GM23338 (cell line): ENCODE measurements around the gene SPIRE2. TPM values are rescaled to one million over a fixed set of nuclear protein-coding genes. Genes with fewer than 3 reads are reported as not detected.

Experiments
- ATAC-seq: fragments of 200-7000 bp; cut with Tn5 transposase; 3 replicates; pipeline ENCODE4 v1.9.1; 2020
- DNase-seq: peaks from one replicate; pipeline ENCODE4 v3.0.0-alpha.2; 2015; ENCODE audit warnings: low spot score
- H2AFZ ChIP-seq: fragments of 200-600 bp; sonication (generic); 2 replicates; pipeline ENCODE4 v1.8.0; 2016; ENCODE audit warnings: antibody characterized with exemption, mild to moderate bottlenecking, moderate library complexity
- H3F3A ChIP-seq: fragments of 200-600 bp; sonication (generic); replicated peaks from 2 replicates; pipeline ENCODE4 v1.8.0; 2017; ENCODE audit warnings: antibody characterized with exemption, mixed run types, low read depth
- H3K27ac ChIP-seq: fragments of 200-600 bp; sonication (generic); 2 replicates; pipeline ENCODE4 v1.6.1; 2016; ENCODE audit warnings: low read depth
- H3K27me3 ChIP-seq: fragments of 200-600 bp; sonication (generic); 2 replicates; pipeline ENCODE4 v1.8.0; 2016; ENCODE audit warnings: mild to moderate bottlenecking, mixed run types, moderate library complexity; ENCODE audit not compliant: insufficient read depth
- H3K36me3 ChIP-seq: fragments of 200-600 bp; sonication (generic); 2 replicates; pipeline ENCODE4 v1.8.0; 2016; ENCODE audit warnings: mild to moderate bottlenecking; ENCODE audit not compliant: insufficient read depth
- H3K4me1 ChIP-seq: fragments of 200-600 bp; sonication (generic); 2 replicates; pipeline ENCODE4 v1.8.0; 2016; ENCODE audit warnings: mild to moderate bottlenecking, moderate library complexity; ENCODE audit not compliant: insufficient read depth
- H3K4me2 ChIP-seq: fragments of 200-600 bp; sonication (generic); 2 replicates; pipeline ENCODE4 v1.7.1; 2017; ENCODE audit warnings: mixed run types
- H3K4me3 ChIP-seq: fragments of 200-600 bp; sonication (generic); 2 replicates; pipeline ENCODE4 v1.6.1; 2016; ENCODE audit warnings: mixed run types
- H3K79me2 ChIP-seq: fragments of 200-600 bp; sonication (generic); replicated peaks from 2 replicates; pipeline ENCODE4 v1.8.0; 2017; ENCODE audit warnings: mild to moderate bottlenecking; ENCODE audit not compliant: insufficient read depth
- H3K9me2 ChIP-seq: fragments of 200-600 bp; sonication (generic); 2 replicates; pipeline ENCODE4 v1.8.0; 2017; ENCODE audit not compliant: insufficient read depth
- H4K20me1 ChIP-seq: fragments of 200-600 bp; sonication (generic); replicated peaks from 2 replicates; pipeline ENCODE4 v1.8.0; 2017; ENCODE audit warnings: mild to moderate bottlenecking; ENCODE audit not compliant: insufficient read depth
- H3K27ac Mint-ChIP-seq: 2 replicates; pipeline ENCODE4 v1.8.0; 2020; ENCODE audit warnings: inconsistent platforms, mild to moderate bottlenecking, moderate library complexity, mixed read lengths
- H3K27me3 Mint-ChIP-seq: 3 replicates; pipeline ENCODE4 v1.8.0; 2022; ENCODE audit warnings: low read depth, mild to moderate bottlenecking, moderate library complexity, mixed read lengths, inconsistent platforms; ENCODE audit not compliant: insufficient read depth, poor library complexity
- H3K36me3 Mint-ChIP-seq: 3 replicates; pipeline ENCODE4 v1.8.0; 2021; ENCODE audit warnings: low read depth, mild to moderate bottlenecking, inconsistent platforms, moderate library complexity, mixed read lengths
- H3K4me1 Mint-ChIP-seq: 3 replicates; pipeline ENCODE4 v1.8.0; 2020; ENCODE audit warnings: mild to moderate bottlenecking, inconsistent platforms, mixed read lengths
- H3K4me3 Mint-ChIP-seq: 3 replicates; pipeline ENCODE4 v1.8.0; 2021; ENCODE audit warnings: moderate library complexity, mild to moderate bottlenecking, inconsistent platforms, mixed read lengths
- H3K9me3 Mint-ChIP-seq: 3 replicates; pipeline ENCODE4 v1.8.0; 2020; ENCODE audit warnings: moderate library complexity, mild to moderate bottlenecking, inconsistent platforms, mixed read lengths
- CREB1 ChIP-seq: fragments of 250-450 bp; sonication (Bioruptor Pico); IDR thresholded peaks from 2 replicates; pipeline ENCODE4 v1.5.0; 2020; ENCODE audit warnings: low read depth, mild to moderate bottlenecking, moderate library complexity
- ETS1 ChIP-seq: IDR thresholded peaks from 2 replicates; pipeline ENCODE4 v1.6.1; 2016; ENCODE audit warnings: antibody characterized with exemption
- EZH2 ChIP-seq: fragments of 200-600 bp; sonication (generic); IDR thresholded peaks from one replicate; pipeline ENCODE4 v1.8.0; 2017; ENCODE audit warnings: antibody characterized with exemption, mild to moderate bottlenecking, low read depth; ENCODE audit not compliant: unreplicated experiment
- EZH2phosphoT487 ChIP-seq: fragments of 200-600 bp; sonication (generic); IDR thresholded peaks from one replicate; pipeline ENCODE4 v1.8.1; 2018; ENCODE audit warnings: antibody characterized with exemption; ENCODE audit not compliant: unreplicated experiment
- NANOG ChIP-seq: IDR thresholded peaks from 2 replicates; pipeline ENCODE4 v1.6.1; 2016; ENCODE audit warnings: antibody characterized with exemption, borderline replicate concordance
- POLR2AphosphoS5 ChIP-seq: IDR thresholded peaks from 2 replicates; pipeline ENCODE4 v1.6.1; 2016; ENCODE audit warnings: antibody characterized with exemption, low read depth
- REST ChIP-seq: IDR thresholded peaks from one replicate; pipeline ENCODE4 v1.6.1; 2018; ENCODE audit warnings: antibody characterized with exemption; ENCODE audit not compliant: unreplicated experiment
- STAT1 ChIP-seq: IDR thresholded peaks from one replicate; pipeline ENCODE4 v1.6.1; 2016; ENCODE audit warnings: antibody characterized with exemption; ENCODE audit not compliant: unreplicated experiment
- ZNF114 ChIP-seq: fragments of 250-450 bp; sonication (Bioruptor Pico); IDR thresholded peaks from 2 replicates; pipeline ENCODE4 v1.5.0; 2020; ENCODE audit warnings: mild to moderate bottlenecking, moderate library complexity
- ZNF331 ChIP-seq: fragments of 250-450 bp; sonication (Bioruptor Pico); IDR thresholded peaks from 2 replicates; pipeline ENCODE4 v1.5.0; 2020; ENCODE audit warnings: low read depth, mild to moderate bottlenecking, moderate library complexity
- polyA plus RNA-seq: library from polyadenylated mRNA; unstranded; fragments of >200 nt; fragmentation: Nextera tagmentation; extraction: Ambion mirVana; gene quantifications from 2 replicates; pipeline ENCODE4 v1.2.1, GENCODE V29; 2016
- total RNA-seq: library from RNA; depleted of rRNA; stranded (reverse); fragments of >200 nt; shearing (Covaris generic); gene quantifications from 2 replicates; pipeline ENCODE4 v1.2.3, GENCODE V29; 2014
- TF ChIP-seq, protein P1 (sequence below), 2 experiments: fragments of 200-600 bp in 1 of 2; sonication (generic) in 1 of 2; conservative IDR thresholded peaks; 2 replicates each; pipeline versions ENCODE4 v1.5.1 to v1.6.1; 2016 to 2017; ENCODE audit warnings: antibody characterized with exemption in 2 of 2, low read depth in 2 of 2, mild to moderate bottlenecking in 2 of 2, moderate library complexity in 1 of 2
- TF ChIP-seq, protein P2 (sequence below): fragments of 250-450 bp; sonication (Bioruptor Pico); IDR thresholded peaks from 2 replicates; pipeline ENCODE4 v1.5.0; 2020; ENCODE audit warnings: mild to moderate bottlenecking, moderate library complexity

SPIRE2 gene
- total and polyA plus RNA-seq, 2 experiments from 2014 or later, result 5.0 to 15.2 TPM

DNA sequence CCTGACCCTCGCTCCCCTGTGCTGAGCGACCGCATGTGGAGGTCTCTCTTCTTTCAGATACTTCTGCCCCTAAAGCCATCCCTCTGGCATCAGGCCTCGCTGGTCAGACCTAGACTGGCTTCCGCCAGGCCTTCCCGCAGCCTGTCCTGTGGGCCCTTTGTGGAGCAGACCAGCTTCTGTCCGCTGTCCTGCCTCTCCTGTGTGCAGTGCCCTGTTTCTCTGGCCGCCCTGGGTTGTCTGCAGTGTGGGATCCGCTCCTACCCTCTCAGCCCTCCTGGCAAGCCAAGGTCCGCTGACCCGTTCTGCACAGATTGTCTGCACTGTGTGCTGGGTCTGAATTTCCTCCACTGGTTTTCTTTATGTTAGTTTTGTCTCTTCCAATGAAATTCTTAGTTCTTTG, 68.9 kb downstream of the SPIRE2 start (continued):
- TF ChIP-seq, protein P1, sequence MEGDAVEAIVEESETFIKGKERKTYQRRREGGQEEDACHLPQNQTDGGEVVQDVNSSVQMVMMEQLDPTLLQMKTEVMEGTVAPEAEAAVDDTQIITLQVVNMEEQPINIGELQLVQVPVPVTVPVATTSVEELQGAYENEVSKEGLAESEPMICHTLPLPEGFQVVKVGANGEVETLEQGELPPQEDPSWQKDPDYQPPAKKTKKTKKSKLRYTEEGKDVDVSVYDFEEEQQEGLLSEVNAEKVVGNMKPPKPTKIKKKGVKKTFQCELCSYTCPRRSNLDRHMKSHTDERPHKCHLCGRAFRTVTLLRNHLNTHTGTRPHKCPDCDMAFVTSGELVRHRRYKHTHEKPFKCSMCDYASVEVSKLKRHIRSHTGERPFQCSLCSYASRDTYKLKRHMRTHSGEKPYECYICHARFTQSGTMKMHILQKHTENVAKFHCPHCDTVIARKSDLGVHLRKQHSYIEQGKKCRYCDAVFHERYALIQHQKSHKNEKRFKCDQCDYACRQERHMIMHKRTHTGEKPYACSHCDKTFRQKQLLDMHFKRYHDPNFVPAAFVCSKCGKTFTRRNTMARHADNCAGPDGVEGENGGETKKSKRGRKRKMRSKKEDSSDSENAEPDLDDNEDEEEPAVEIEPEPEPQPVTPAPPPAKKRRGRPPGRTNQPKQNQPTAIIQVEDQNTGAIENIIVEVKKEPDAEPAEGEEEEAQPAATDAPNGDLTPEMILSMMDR (conservative IDR thresholded peaks at IDR 0.05; ENCODE audit: low read depth in 2 of 2), result no peak
- TF ChIP-seq POLR2AphosphoS5, result no peak
- TF ChIP-seq EZH2phosphoT487, result no peak
- no peak for TF ChIP-seq ZNF331 (CRISPR knock-in tag)

DNA sequence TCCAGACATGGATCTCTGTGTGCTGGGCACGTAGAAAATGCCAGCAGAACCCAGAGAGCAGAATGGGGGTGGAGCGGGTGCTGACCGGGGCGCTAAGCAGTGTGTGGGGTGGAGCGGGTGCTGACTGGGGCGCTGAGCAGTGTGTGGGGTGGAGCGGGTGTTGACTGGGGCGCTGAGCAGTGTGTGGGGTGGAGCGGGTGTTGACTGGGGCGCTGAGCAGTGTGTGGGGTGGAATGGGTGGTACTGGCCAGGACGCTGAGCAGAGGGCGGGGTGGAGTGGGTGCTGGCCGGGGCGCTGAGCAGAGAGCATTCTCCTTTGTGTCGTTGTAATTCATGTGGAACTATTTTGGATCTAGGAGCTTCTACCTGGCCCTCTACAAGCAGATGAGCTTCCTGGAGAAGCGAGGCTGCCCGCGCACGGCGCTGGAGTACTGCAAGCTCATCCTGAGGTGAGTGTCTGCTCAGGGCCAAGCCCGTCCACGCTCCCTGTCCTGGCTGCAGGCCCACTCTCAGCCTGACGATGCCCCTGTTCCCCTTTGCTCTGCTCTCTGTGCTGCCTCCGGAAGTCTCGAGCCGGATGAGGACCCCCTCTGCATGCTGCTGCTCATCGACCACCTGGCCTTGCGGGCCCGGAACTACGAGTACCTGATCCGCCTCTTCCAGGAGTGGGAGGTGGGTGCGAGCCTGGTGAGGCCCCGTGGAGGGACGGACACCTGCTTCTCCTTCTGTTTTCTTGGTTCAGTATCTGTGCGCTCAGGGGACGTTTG, 70.1 kb downstream of the SPIRE2 start:
- peak overlapping the region; percentile 54 for H3K27ac Mint-ChIP-seq
- no peaks in the 10 kb centered on the region for H3K79me2 ChIP-seq
- TF ChIP-seq ETS1 (no peak), ZNF114 (CRISPR knock-in tag) (no peak), ZNF331 (CRISPR knock-in tag) (no peak), STAT1 (no peak), NANOG (no peak), EZH2phosphoT487 (no peak), EZH2 (no peak), CREB1 (CRISPR knock-in tag) (no peak), REST (no peak)
- TF ChIP-seq, protein P2, sequence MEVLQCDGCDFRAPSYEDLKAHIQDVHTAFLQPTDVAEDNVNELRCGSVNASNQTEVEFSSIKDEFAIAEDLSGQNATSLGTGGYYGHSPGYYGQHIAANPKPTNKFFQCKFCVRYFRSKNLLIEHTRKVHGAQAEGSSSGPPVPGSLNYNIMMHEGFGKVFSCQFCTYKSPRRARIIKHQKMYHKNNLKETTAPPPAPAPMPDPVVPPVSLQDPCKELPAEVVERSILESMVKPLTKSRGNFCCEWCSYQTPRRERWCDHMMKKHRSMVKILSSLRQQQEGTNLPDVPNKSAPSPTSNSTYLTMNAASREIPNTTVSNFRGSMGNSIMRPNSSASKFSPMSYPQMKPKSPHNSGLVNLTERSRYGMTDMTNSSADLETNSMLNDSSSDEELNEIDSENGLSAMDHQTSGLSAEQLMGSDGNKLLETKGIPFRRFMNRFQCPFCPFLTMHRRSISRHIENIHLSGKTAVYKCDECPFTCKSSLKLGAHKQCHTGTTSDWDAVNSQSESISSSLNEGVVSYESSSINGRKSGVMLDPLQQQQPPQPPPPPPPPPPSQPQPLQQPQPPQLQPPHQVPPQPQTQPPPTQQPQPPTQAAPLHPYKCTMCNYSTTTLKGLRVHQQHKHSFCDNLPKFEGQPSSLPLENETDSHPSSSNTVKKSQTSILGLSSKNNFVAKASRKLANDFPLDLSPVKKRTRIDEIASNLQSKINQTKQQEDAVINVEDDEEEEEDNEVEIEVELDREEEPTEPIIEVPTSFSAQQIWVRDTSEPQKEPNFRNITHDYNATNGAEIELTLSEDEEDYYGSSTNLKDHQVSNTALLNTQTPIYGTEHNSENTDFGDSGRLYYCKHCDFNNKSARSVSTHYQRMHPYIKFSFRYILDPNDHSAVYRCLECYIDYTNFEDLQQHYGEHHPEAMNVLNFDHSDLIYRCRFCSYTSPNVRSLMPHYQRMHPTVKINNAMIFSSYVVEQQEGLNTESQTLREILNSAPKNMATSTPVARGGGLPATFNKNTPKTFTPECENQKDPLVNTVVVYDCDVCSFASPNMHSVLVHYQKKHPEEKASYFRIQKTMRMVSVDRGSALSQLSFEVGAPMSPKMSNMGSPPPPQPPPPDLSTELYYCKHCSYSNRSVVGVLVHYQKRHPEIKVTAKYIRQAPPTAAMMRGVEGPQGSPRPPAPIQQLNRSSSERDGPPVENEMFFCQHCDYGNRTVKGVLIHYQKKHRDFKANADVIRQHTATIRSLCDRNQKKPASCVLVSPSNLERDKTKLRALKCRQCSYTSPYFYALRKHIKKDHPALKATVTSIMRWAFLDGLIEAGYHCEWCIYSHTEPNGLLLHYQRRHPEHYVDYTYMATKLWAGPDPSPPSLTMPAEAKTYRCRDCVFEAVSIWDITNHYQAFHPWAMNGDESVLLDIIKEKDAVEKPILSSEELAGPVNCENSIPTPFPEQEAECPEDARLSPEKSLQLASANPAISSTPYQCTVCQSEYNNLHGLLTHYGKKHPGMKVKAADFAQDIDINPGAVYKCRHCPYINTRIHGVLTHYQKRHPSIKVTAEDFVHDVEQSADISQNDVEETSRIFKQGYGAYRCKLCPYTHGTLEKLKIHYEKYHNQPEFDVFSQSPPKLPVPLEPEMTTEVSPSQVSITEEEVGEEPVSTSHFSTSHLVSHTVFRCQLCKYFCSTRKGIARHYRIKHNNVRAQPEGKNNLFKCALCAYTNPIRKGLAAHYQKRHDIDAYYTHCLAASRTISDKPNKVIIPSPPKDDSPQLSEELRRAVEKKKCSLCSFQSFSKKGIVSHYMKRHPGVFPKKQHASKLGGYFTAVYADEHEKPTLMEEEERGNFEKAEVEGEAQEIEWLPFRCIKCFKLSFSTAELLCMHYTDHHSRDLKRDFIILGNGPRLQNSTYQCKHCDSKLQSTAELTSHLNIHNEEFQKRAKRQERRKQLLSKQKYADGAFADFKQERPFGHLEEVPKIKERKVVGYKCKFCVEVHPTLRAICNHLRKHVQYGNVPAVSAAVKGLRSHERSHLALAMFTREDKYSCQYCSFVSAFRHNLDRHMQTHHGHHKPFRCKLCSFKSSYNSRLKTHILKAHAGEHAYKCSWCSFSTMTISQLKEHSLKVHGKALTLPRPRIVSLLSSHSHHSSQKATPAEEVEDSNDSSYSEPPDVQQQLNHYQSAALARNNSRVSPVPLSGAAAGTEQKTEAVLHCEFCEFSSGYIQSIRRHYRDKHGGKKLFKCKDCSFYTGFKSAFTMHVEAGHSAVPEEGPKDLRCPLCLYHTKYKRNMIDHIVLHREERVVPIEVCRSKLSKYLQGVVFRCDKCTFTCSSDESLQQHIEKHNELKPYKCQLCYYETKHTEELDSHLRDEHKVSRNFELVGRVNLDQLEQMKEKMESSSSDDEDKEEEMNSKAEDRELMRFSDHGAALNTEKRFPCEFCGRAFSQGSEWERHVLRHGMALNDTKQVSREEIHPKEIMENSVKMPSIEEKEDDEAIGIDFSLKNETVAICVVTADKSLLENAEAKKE (CRISPR knock-in tag), result no peak

More for the DNA sequence above, 70.1 kb downstream of the SPIRE2 start:
- Histone ChIP-seq H3K27ac (no peak overlapping the region), H3K4me2 (no peak overlapping the region), H3K4me3 (no peak overlapping the region), H3K27me3 (no peaks in the 10 kb centered on the region), H3F3A (0 out of 2 replicates have a peak, but pooled peaks cover 7% of the 10 kb centered on the region), H3K4me1 (no peaks in the 10 kb centered on the region), H2AFZ (no peak overlapping the region), H3K36me3 (peaks cover 10% of the 10 kb centered on the region; the same call in 1 of the 2 replicates), H4K20me1 (no peaks in the 10 kb centered on the region; the same call in 1 of the 2 replicates), H3K9me2 (no peaks in the 10 kb centered on the region)
- no peak for DNase-seq
- Mint-ChIP-seq H3K36me3 (peaks cover 40% of the 10 kb centered on the region), H3K4me3 (no peak overlapping the region), H3K9me3 (no peaks in the 10 kb centered on the region), H3K4me1 (no peaks in the 10 kb centered on the region), H3K27me3 (peaks cover 4% of the 10 kb centered on the region)
- no peak for ATAC-seq
